GM13976 (cell line): ENCODE measurements around the gene NMT1.

ENCODE experiments used
- DNase-seq: peaks from one replicate; pipeline ENCODE4 v3.0.0; 2012; ENCODE audit warnings: low spot score
- in situ Hi-C: fragments of 300-500 bp; cut with MboI; formaldehyde crosslinking; loops from one replicate; pipeline ENCODE4 v1.12.0; 2022; ENCODE audit warnings: low sequenced_read_pairs, mixed read lengths, inconsistent platforms; ENCODE audit not compliant: unreplicated experiment
- TF ChIP-seq, protein P1 (sequence below): IDR thresholded peaks from 2 replicates; pipeline ENCODE4 v1.5.1; 2012; ENCODE audit warnings: borderline replicate concordance, mild to moderate bottlenecking; ENCODE audit not compliant: insufficient read depth; ENCODE audit errors: extremely low read depth, missing control alignments, control extremely low read depth

Gene NMT1

DNA sequence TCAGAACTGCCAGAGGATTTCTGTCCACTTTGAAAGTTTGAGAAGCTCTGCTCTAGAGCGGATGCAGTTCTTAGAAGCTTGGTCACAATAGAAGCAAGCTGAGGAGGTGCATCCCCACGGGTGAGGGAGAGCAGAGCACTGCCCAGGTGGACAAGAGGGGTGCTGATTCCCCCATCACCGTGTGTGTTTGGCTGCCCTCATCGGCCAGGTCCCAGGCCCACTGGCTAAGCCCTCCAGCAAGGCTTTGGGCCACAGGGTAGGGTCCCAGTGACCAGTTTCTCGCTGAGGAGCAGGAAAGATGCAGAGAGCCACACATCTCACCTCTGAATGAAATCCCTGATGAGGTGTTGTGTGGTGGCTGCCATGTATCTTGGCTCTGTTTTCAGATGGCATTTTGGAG lies 26.9 kb downstream of the NMT1 start:
- no peak for DNase-seq
- TF ChIP-seq, protein P1, sequence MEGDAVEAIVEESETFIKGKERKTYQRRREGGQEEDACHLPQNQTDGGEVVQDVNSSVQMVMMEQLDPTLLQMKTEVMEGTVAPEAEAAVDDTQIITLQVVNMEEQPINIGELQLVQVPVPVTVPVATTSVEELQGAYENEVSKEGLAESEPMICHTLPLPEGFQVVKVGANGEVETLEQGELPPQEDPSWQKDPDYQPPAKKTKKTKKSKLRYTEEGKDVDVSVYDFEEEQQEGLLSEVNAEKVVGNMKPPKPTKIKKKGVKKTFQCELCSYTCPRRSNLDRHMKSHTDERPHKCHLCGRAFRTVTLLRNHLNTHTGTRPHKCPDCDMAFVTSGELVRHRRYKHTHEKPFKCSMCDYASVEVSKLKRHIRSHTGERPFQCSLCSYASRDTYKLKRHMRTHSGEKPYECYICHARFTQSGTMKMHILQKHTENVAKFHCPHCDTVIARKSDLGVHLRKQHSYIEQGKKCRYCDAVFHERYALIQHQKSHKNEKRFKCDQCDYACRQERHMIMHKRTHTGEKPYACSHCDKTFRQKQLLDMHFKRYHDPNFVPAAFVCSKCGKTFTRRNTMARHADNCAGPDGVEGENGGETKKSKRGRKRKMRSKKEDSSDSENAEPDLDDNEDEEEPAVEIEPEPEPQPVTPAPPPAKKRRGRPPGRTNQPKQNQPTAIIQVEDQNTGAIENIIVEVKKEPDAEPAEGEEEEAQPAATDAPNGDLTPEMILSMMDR = no peak
- in situ Hi-C loops = no loop called here

DNA sequence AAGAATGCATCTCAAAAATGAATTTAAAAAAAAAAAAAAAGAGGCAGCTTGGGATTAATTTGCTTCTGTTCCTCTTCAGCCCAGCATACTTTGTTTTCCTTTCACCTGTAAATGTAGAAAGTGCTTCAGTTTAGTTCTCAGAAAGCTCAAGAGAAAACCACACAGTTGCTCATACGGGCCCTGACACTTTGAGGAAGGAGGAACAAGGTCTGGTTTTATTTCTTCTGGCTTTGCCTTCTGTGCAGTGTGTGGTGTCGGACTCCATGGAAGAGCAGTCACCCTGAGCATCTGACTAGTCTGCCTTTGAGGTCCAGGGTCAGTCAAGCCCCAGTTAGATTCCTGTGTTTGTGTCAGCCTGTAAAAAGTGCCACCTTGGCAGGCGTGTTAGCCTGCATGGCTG lies 27.6 kb downstream of the NMT1 start:
- TF ChIP-seq, protein P1 = no peak
- in situ Hi-C loops = no loop called here

DNA sequence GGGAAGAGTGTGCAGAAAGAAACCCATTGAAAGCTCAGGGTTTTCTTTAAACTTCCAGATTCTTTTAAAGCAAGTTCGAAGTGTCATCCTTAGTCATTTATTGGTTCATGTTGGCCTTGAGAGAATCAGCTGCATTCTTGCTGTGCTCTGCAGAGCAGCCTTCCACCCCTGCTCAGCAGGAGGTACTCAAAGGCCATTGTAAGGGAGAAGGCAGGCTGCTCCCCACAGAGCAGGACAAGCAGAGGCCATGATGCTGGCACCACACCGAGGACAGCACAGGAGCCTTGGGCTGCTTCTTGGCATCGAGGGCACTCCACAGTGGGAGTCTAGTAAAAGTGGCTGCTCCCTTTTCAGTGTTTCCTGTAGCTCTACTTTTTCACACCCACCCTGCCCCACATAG lies 29.6 kb downstream of the NMT1 start:
- in situ Hi-C loops = no loop called here
- TF ChIP-seq, protein P1 = no peak
- no peak for DNase-seq

More for the DNA sequence above, 27.6 kb downstream of the NMT1 start:
- DNase-seq = no peak

DNA sequence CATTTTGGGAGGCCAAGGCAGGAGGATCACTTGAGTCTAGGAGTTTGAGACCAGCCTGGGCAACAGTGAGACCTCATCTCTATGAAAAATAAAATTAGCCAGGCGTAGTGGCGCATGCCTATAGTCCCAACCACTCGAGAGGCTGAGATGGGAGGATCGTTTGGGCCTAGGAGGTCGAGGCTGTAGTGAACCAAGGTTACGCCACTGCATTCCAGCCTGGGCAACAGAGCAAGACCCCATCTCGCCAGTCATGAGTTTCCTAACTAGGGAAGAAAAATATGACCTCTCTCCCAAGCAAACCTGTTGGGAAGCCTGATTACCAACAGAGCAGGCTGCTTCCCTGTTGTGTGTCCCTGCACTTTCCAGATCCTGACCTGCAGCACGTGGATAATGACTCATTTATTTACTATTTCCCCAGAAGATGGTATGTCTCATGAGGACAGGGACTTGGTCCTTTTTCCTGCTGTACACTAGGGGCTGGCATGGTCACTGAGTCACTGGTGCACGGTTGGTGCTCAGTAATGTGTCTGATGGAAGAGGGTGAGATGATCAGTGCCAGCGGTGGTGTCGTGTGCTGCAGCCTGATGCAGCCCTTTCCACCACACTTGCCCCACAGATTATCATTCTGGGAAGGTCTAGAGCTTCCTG lies 30.8 kb downstream of the NMT1 start:
- in situ Hi-C loops = no loop called here
- TF ChIP-seq, protein P1 = no peak
- no peak for DNase-seq

DNA sequence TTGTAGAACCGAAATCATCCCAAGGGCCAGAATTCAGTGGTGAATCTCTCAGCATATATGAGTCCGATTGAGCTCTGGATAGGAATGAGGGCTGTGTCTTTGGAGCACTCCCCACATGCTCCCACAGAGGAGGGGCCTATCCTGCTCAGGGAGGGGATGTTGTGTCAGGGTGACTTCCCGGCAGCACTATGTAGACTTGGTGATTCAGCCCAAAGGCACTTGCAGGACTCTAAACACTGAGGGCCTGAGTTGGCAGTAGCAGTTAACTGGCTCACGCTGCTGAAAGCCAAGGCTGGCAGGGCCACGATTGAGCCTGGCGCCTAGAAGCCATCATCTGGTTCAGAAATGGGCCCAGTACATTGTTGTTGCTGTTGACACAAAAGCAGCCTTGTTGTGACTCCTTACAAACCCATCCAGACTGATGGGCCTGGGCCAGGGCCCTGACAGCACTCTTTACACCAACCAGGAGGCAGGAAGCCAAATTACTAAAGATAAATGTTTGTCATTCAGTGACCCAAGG lies 31.9 kb downstream of the NMT1 start:
- in situ Hi-C loops = no loop called here
- TF ChIP-seq, protein P1 = no peak
- DNase-seq = no peak

DNA sequence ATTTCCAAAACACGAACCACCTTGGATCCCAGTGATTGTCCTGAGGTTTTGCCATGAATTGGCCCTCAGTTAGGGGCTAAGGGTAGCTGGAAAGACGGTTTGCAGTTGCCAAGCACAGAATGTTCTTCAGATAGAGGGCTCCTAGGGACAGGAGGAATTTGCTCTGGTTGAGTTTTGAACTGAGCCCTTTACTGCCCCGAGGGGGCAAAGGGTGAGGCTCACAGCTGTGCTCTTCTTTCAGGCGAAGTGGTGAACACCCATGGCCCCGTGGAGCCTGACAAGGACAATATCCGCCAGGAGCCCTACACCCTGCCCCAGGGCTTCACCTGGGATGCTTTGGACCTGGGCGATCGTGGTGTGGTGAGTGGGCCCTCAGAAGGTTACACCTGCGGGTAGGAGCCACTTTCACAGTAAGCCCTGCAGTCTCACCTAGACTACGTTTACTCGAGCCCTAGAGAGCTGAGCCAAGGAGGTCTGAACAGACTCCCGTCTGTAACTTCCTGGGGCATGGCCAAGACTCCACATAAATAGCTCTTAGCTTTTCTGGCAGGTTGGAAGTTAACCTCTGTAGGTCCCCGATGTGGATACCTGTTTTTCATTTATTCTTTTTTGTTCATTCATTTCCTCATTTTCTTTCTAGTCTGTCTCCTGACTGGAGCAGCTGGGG lies 32.5 kb downstream of the NMT1 start:
- in situ Hi-C loops = no loop called here
- TF ChIP-seq, protein P1 = no peak
- DNase-seq = no peak

DNA sequence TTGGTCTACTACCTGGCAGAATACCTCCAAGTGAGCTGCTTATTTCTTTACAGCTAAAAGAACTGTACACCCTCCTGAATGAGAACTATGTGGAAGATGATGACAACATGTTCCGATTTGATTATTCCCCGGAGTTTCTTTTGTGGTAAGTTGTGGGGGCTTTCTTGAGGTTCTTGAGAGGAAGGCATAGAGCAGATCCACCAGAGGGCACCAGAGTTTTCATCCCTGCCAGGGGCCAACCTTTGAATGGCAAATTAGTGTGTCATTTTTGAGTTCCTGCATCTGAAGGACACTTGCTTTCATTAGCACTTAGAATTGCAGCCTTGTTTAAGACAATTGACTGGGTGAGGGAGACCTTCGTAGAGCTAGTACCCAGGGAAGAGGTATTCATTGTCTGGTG lies 35.0 kb downstream of the NMT1 start:
- DNase-seq = no peak
- in situ Hi-C loops = no loop called here
- TF ChIP-seq, protein P1 = no peak
